AG09309 (cell line): ENCODE data around the gene DISC1.

Source experiments
- DNase-seq: peaks from one replicate; pipeline ENCODE4 v3.0.0-alpha.2; 2010; ENCODE audit warnings: low read depth
- H3K4me3 ChIP-seq: 2 replicates; pipeline ENCODE4 v1.5.1; 2011; ENCODE audit warnings: mild to moderate bottlenecking, low read depth, low read length, moderate library complexity; ENCODE audit not compliant: control insufficient read depth
- TF ChIP-seq, protein P1 (sequence below): IDR thresholded peaks from 2 replicates; pipeline ENCODE4 v1.5.1; 2011; ENCODE audit warnings: mild to moderate bottlenecking, low read depth, low read length, inconsistent platforms; ENCODE audit not compliant: insufficient read depth, control insufficient read depth; ENCODE audit errors: missing control alignments

The DISC1 gene

DNA sequence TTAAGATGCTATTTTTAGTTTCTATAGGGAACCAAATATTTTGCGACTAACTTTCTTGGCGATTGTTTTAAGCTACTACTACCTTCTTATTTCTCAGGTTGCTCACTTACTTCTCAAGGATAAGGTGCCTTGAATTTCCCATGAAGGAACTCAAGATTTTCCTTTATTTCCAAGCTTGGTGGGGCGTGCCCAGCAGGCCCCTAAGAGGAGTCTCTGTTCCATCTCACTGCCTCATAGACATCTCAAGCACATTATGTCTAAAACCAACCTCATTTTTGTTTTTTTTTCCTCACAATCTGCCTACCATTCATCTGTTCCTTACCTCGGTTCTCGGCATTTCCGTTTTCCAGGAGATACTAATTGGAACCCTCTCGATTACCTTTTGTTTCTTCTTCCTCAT is 421.9 kb downstream of the DISC1 start:
- TF ChIP-seq, protein P1, sequence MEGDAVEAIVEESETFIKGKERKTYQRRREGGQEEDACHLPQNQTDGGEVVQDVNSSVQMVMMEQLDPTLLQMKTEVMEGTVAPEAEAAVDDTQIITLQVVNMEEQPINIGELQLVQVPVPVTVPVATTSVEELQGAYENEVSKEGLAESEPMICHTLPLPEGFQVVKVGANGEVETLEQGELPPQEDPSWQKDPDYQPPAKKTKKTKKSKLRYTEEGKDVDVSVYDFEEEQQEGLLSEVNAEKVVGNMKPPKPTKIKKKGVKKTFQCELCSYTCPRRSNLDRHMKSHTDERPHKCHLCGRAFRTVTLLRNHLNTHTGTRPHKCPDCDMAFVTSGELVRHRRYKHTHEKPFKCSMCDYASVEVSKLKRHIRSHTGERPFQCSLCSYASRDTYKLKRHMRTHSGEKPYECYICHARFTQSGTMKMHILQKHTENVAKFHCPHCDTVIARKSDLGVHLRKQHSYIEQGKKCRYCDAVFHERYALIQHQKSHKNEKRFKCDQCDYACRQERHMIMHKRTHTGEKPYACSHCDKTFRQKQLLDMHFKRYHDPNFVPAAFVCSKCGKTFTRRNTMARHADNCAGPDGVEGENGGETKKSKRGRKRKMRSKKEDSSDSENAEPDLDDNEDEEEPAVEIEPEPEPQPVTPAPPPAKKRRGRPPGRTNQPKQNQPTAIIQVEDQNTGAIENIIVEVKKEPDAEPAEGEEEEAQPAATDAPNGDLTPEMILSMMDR = no peak
- no peak overlapping the region for H3K4me3 ChIP-seq
- DNase-seq = no peak

- TF ChIP-seq, protein P1 = no peak
- H3K4me3 ChIP-seq = no peak overlapping the region
Observed at GRCh38 chr1:232049335-232049734, 422.7 kb downstream of the DISC1 start.

DNA sequence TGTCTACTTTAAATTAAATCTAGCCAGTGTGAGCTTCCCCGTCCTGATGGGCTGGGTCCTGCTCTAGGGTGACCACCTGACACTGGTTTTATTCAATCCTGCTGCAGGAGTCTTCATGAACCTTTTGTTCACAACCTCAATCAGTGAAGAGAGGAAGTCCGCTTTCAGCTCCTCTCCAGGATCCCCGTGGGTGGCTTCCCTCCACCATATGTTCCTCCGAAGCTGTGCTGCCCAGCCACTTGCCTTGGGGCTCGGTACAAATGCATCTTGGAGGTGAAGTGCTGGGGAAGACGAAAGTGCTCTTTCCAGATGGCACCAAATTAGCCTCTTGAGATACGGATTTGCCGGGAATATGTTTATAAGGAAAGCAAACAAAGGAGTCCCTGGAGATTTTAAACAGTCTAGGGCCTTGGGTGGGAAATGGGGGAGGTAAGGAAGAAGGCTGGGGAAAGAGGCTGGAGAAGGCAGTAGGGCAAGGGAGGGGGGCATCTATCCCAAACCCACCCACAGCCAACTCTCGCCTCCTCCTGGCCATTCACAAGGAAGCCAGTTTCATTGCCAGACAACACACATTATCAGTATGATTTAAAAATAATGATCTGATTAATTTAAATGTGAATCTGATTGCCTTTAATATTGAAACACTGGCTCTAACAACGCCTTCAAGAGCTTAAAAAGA is 430.8 kb downstream of the DISC1 start:
- TF ChIP-seq, protein P1 = no peak
- DNase-seq = no peak
- no peak overlapping the region for H3K4me3 ChIP-seq

More at GRCh38 chr1:232049335-232049734, 422.7 kb downstream of the DISC1 start:
- no peak for DNase-seq

DNA sequence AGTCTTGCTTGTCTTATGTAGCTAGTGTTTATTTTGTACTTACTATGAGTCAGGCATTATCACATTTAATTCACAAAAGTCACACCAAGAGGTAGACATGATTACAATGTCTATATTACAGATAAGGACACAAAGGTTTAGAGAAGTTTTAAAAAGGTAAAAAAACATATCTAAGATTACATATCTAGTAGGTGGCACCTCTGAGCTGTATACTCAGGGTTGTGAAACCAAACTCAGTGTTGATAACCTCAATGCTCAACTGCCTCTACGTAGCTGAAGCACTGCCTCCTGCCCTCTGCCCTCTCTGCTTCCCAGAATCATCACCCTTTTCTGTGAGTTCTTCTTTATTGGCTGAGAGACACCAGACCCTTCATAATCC is 431.3 kb downstream of the DISC1 start:
- no peak overlapping the region for H3K4me3 ChIP-seq
- TF ChIP-seq, protein P1 = no peak
- DNase-seq = no peak

GRCh38 chr1:232059726-232060374 is 433.3 kb downstream of the DISC1 start:
- TF ChIP-seq, protein P1 = no peak
- DNase-seq = no peak
- no peak overlapping the region for H3K4me3 ChIP-seq

DNA sequence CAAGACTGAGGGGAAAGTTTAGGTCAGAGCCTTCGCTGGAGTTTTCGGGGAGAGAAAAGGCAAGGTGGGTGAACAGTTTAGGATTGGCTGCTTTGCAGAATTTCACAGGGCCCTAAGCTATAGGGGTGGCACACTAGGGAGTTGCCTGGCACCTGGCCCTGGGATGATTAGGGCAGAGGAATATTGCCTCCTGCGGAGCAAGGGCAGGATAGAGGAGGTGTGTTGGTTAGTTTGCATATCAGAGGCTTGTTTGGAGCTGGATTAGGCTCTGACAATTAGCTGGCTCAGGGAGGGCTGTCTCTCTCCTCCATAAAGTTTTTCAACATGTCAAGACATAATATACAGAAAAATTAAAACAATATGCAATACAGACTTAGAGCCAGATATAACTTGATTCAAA is 436.4 kb downstream of the DISC1 start:
- no peak overlapping the region for H3K4me3 ChIP-seq
- TF ChIP-seq, protein P1 = no peak
- DNase-seq = no peak
